T-helper 1 cell treated with Interleukin-12 subunit alpha and Interleukin-12 subunit beta and Interleukin-4 antibody, amounts not matched to agents 30 μg/mL and 1 μg/mL, for 36 hours (primary cell): ENCODE data around the gene LRRC1.

Source experiments
- H3K27ac Mint-ChIP-seq: one replicate; pipeline ENCODE4 v1.8.0; 2021; ENCODE audit warnings: mild to moderate bottlenecking, mixed read lengths
- H3K27me3 Mint-ChIP-seq: one replicate; pipeline ENCODE4 v1.8.0; 2021; ENCODE audit warnings: low read depth, mixed read lengths
- H3K36me3 Mint-ChIP-seq: one replicate; pipeline ENCODE4 v1.8.0; 2021; ENCODE audit warnings: low read depth, mixed read lengths
- H3K4me1 Mint-ChIP-seq: one replicate; pipeline ENCODE4 v1.8.0; 2021; ENCODE audit warnings: low read depth, mixed read lengths
- H3K4me3 Mint-ChIP-seq: one replicate; pipeline ENCODE4 v1.8.0; 2021; ENCODE audit warnings: mild to moderate bottlenecking, moderate library complexity, mixed read lengths
- H3K9me3 Mint-ChIP-seq: one replicate; pipeline ENCODE4 v1.8.0; 2021; ENCODE audit warnings: mixed read lengths

The LRRC1 gene

DNA sequence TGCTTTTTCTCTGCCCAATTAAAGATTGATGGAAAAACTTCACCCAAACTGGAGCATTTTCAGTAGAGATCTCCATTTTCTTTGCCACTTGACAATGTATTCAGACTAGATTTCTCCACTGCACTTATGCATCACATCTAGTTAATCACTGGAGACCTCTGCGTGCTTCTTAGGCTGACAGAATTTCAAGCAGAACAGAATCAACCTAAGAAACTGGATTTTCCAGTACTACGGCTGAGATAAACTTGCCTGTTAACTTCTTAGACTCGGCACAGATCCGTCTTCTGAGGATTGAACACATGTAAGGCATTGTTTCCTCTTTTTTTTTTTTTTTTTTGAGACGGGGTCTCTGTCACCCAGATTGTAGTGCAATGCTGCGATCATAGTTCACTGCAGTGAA is 139.2 kb downstream of the LRRC1 start:
- no peak overlapping the region for H3K4me3 Mint-ChIP-seq
- no peaks in the 10 kb centered on the region for H3K36me3 Mint-ChIP-seq
- no peaks in the 10 kb centered on the region for H3K27me3 Mint-ChIP-seq
- no peaks in the 10 kb centered on the region for H3K9me3 Mint-ChIP-seq
- no peak overlapping the region for H3K27ac Mint-ChIP-seq
- H3K4me1 Mint-ChIP-seq: peaks cover 4% of the 10 kb centered on the region

DNA sequence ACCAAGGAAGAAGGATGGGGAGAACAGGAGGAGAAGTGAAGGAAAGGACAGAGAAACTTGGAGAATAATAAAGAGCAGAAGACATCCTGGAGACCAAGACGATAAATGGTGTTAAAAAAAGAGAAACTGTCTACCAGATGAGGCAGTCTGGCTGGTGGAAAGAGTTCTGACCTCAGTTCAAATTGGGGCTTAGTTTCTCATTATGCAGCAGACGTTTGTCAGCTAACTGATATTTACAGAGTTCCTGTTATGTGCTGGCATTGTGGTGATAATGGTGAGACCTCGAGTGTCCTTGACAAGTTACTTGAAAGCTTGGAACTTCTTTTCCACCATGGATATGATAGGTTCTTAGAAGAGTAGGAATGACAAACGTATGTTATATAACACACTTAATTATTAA is 142.7 kb downstream of the LRRC1 start:
- H3K27ac Mint-ChIP-seq: no peak overlapping the region
- H3K9me3 Mint-ChIP-seq: no peaks in the 10 kb centered on the region
- H3K36me3 Mint-ChIP-seq: no peaks in the 10 kb centered on the region
- H3K4me3 Mint-ChIP-seq: no peak overlapping the region
- H3K27me3 Mint-ChIP-seq: peaks cover 8% of the 10 kb centered on the region
- H3K4me1 Mint-ChIP-seq: peaks cover 4% of the 10 kb centered on the region

DNA sequence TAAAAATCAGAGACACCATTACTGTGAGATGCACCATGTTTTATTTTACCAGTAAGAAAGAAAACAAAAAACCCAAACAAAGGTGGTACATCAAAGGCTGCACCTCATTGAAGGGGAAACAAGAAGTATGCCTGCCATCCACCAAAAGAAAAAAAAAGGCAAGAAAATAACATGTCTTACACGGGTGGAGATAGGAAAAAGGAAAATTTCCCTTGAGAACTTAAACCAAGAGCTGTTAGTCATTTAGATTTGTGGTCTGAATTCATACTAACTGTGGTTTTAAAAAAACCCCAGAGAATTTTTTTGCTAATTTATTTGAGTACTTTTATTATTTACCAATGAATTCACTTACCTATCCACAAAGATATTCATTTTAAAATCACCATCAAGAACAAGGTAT is 144.0 kb downstream of the LRRC1 start:
- Mint-ChIP-seq H3K27me3 (peaks cover 8% of the 10 kb centered on the region), H3K4me3 (no peak overlapping the region), H3K27ac (no peak overlapping the region)

DNA sequence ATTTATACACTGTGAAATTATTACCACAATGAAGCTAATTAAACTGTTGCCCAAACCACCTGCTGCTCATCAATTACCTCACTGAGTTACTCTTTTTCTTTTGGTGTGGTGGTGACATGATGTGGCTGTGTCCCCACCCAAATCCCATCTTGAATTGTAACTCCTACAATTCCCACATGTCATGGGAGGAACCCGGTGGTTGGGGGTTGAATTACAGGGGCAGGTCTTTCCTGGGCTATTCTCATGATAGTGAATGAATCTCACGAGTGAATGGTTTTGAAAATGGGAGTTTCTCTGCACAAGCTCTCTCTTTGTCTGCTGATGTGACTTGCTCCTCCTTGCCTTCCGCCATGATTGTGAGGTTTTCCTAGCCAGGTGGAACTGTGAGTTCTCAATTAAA is 145.0 kb downstream of the LRRC1 start:
- Mint-ChIP-seq H3K4me1 (peaks cover 4% of the 10 kb centered on the region), H3K27ac (no peak overlapping the region), H3K9me3 (no peaks in the 10 kb centered on the region), H3K27me3 (peaks cover 8% of the 10 kb centered on the region), H3K36me3 (no peaks in the 10 kb centered on the region), H3K4me3 (no peak overlapping the region)

More for the DNA sequence above, 144.0 kb downstream of the LRRC1 start:
- Mint-ChIP-seq H3K4me1 (peaks cover 4% of the 10 kb centered on the region), H3K36me3 (no peaks in the 10 kb centered on the region), H3K9me3 (no peaks in the 10 kb centered on the region)

DNA sequence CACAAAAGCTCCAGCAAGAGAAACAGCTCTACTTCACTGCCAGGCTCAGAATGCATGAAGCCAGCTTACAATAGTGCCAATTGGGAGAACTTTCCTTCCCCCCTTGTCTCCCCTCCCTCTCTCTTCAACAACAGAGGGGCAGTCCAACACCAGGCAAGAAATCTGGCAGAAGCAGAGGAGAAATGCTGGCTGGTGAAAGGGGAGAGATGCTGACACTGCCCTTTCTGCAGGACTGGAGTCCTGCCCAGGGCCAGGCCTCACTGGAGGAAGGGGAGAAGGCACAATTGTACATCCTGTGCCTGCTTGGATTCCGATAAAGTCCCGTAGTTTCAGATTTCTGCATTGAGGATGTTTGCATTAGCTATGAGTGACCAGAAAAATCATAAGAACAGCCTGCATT is 148.6 kb downstream of the LRRC1 start:
- H3K27ac Mint-ChIP-seq: no peak overlapping the region

DNA sequence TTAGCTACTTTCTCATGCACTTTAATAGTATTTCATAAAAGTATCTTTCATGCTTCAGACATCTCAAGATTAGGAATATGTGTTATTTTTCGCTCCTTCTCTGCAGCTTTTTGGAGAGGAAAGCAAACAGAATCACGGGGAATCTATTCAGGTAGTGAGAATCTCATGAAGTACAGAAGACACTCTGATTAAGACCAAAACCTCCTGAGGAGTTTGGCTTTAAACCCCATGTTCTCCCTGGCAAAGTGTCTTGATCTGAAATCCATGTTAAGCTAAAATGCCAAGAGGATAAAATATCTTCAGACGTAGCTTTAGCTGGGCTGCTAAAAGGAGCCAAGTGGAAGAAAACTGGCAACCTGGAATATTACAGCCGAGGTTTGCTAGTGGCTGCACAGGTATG is 149.3 kb downstream of the LRRC1 start:
- H3K4me3 Mint-ChIP-seq: no peak overlapping the region
- H3K4me1 Mint-ChIP-seq: no peaks in the 10 kb centered on the region
- H3K36me3 Mint-ChIP-seq: no peaks in the 10 kb centered on the region
- H3K9me3 Mint-ChIP-seq: no peaks in the 10 kb centered on the region
- H3K27ac Mint-ChIP-seq: no peak overlapping the region
- H3K27me3 Mint-ChIP-seq: peaks cover 13% of the 10 kb centered on the region

More for the DNA sequence above, 148.6 kb downstream of the LRRC1 start:
- Mint-ChIP-seq H3K4me3 (no peak overlapping the region), H3K27me3 (peaks cover 13% of the 10 kb centered on the region), H3K4me1 (peaks cover 2% of the 10 kb centered on the region), H3K9me3 (no peaks in the 10 kb centered on the region), H3K36me3 (no peaks in the 10 kb centered on the region)

DNA sequence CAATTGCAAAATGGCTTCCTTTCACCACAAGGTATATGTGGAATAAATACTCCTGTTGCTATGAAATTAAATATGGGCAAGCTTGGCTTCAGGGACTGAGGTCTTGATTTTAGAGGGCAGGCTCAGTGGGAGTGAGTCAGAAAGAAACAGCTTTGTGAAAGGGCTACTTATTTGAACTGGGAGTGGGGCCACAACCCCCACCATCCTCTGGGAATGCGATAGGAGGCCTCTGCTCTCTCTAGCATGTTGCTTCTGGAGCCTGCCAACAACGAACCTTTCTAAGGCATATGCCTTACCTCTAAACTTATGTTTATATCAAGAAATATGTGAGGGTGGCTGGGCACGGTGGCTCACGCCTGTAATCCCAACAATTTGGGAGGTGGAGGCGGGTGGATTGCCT is 149.7 kb downstream of the LRRC1 start:
- no peaks in the 10 kb centered on the region for H3K4me1 Mint-ChIP-seq
- H3K27ac Mint-ChIP-seq: no peak overlapping the region
- peaks cover 13% of the 10 kb centered on the region for H3K27me3 Mint-ChIP-seq
- H3K36me3 Mint-ChIP-seq: no peaks in the 10 kb centered on the region
- H3K9me3 Mint-ChIP-seq: no peaks in the 10 kb centered on the region
- no peak overlapping the region for H3K4me3 Mint-ChIP-seq

DNA sequence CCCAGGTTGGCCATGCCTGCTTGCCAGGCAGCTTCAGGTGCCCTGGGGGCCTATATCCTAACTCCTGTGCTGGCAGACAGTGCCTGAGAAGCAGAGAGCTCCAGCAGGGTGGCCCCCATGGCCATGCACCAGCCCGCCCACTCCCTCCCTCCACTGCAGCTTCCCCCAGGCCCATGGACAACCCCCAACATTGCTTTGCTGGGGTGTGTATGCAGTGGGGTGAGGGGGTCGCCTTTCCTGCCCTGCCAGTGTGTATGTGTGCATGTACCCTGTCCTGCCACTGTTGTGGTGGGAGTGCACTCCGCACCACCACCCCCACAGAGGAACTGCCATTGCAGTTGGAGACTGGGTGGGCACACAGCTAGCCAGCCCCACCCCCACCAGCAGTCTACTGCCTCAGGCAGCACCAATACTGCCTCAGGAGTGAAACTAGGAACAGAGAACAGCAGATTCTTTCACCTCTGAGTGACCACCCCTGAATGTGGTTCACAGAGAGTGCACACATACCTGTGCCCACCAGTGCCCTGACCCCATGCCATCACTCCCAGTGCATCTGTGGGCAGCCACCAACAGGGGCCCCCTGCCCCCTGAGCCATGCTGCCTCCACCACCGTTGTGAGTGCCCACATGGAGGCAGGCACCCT is 151.1 kb downstream of the LRRC1 start:
- Mint-ChIP-seq H3K4me1 (no peaks in the 10 kb centered on the region), H3K4me3 (no peak overlapping the region), H3K9me3 (no peaks in the 10 kb centered on the region), H3K36me3 (no peaks in the 10 kb centered on the region), H3K27me3 (peaks cover 8% of the 10 kb centered on the region), H3K27ac (no peak overlapping the region)

DNA sequence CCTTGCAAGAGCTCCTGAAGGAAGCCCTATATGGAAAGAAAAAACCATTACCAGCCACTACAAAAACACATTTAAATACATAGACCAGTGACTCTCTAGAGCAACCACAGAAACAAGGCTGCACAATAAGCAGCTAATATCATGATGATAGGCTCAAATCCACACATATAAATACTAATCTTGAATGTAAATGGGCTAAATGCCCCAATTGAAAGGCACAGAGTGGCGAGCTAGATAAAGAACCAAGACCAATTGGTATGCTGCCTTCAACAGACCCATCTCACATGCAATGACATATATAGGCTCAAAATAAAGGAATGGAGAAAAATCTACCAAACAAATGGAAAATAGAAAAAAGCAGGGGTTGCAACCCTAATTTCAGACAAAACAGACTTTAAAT is 153.0 kb downstream of the LRRC1 start:
- H3K27me3 Mint-ChIP-seq: peaks cover 8% of the 10 kb centered on the region
- H3K36me3 Mint-ChIP-seq: no peaks in the 10 kb centered on the region
- no peak overlapping the region for H3K27ac Mint-ChIP-seq
- no peak overlapping the region for H3K4me3 Mint-ChIP-seq
- H3K4me1 Mint-ChIP-seq: no peaks in the 10 kb centered on the region
- H3K9me3 Mint-ChIP-seq: no peaks in the 10 kb centered on the region

DNA sequence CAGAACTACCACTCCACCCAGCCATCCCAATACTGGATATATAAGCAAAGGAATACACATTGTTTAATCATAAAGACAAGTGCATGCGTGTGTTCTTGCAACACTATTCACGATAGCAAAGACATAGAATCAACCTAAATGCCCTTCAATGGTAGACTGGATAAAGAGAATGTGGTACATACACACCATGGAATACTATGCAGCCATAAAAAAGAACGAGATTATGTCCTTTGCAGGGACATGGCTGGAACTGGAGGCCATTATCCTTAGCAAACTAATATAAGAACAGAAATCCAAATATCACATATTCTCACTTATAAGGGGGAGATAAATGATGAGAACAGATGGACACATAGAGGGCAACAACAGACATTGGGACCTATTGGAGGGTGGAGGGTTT is 156.6 kb downstream of the LRRC1 start:
- Mint-ChIP-seq H3K9me3 (no peaks in the 10 kb centered on the region), H3K27me3 (peaks cover 12% of the 10 kb centered on the region), H3K4me3 (no peak overlapping the region)

DNA sequence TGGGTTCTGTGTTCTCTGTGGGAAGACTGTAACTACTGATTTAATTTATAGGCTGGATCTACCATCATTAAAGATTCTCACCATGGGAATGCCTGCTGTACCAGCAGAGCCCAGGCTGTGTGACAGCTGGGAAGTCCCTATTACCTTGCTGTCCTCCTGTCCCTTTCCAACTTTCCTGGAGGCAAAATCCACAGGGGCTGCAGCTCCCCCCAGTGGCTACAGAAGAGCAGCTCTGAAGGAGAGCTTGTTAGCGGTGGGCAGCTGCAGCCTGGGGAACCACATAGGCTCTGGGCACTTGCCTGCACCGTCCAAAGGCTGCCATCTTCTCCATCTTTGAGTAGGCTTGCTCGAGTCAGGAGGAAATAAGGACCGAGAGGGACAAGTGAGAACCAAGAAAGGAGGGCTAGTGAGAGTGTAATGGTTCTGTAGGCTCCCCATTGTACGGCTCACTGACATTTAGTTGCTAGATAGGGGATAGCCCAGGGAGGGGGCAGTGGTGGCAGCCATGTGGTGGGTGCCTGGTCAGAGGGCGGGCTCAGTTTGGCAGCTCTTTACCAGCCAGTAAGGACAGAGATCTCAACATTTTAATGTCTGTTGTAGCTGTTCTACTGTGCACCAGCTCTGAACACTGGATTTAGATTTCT is 161.4 kb downstream of the LRRC1 start:
- Mint-ChIP-seq H3K27ac (no peak overlapping the region), H3K4me3 (no peak overlapping the region), H3K27me3 (peaks cover 9% of the 10 kb centered on the region), H3K36me3 (no peaks in the 10 kb centered on the region), H3K4me1 (no peaks in the 10 kb centered on the region), H3K9me3 (no peaks in the 10 kb centered on the region)

More for the DNA sequence above, 156.6 kb downstream of the LRRC1 start:
- H3K36me3 Mint-ChIP-seq: no peaks in the 10 kb centered on the region
- no peaks in the 10 kb centered on the region for H3K4me1 Mint-ChIP-seq
- no peak overlapping the region for H3K27ac Mint-ChIP-seq

DNA sequence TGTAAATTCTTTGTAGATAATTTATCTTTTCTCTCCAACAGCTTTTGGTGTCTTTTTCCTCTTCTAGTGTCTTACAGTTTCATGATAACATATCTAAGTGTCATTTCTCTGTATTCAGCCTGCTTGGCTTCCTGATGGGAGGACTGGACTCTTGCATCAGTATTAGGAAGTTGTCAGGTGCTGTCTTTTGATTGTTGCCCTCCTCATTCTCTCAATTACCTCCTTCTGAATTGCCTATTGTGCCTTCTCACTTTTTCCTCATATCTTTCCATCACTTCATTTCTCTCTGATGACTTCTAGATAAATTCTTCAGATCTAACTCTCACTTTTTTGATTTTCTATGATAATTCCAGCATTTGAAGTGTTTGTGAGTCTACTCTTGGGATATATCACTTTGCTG is 162.0 kb downstream of the LRRC1 start:
- Mint-ChIP-seq H3K4me3 (no peak overlapping the region), H3K4me1 (no peaks in the 10 kb centered on the region), H3K36me3 (no peaks in the 10 kb centered on the region), H3K27me3 (peaks cover 9% of the 10 kb centered on the region), H3K27ac (no peak overlapping the region), H3K9me3 (no peaks in the 10 kb centered on the region)

DNA sequence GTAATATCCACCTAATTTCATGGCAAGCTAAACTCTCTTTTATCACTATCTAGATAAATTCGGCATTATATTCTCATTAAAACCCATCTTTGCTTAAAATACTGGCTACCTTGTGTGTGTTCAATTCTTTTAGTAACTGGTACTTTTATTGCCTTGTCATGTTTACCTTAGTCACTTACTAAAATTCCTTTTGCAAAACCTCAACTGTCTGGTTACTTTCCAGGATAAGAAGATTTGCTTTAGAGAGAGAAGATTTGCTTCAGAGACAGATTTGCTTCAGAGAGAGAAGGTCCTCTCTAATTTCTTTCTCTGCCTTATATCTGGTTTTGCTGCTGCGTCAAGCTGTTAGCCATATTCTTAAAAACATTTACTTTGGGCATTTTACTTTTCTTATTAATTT is 164.9 kb downstream of the LRRC1 start:
- Mint-ChIP-seq H3K9me3 (no peaks in the 10 kb centered on the region), H3K4me3 (no peak overlapping the region), H3K36me3 (no peaks in the 10 kb centered on the region), H3K27me3 (peaks cover 9% of the 10 kb centered on the region), H3K27ac (no peak overlapping the region), H3K4me1 (no peaks in the 10 kb centered on the region)

DNA sequence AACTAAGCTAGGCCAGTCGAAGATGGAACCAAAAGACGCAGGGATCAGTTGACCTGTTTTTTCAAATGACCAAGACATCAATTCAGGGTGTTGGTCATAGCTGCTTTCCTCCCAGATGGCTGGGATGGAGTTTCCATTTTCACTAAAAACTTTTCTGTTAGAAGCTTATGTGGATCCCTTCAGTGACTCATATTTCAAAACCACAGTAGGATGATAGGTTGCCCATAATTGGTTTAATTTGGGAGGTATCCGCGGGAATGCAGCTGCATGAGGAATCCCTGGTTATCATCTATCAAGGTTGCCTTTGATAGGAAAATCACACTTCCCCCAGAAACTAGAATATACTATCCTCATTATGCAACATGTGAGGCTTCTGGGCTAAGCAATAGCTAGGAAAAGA is 165.5 kb downstream of the LRRC1 start:
- H3K4me3 Mint-ChIP-seq: no peak overlapping the region
- no peaks in the 10 kb centered on the region for H3K4me1 Mint-ChIP-seq
- H3K9me3 Mint-ChIP-seq: no peaks in the 10 kb centered on the region
- H3K27me3 Mint-ChIP-seq: peaks cover 5% of the 10 kb centered on the region
- no peak overlapping the region for H3K27ac Mint-ChIP-seq
- no peaks in the 10 kb centered on the region for H3K36me3 Mint-ChIP-seq

DNA sequence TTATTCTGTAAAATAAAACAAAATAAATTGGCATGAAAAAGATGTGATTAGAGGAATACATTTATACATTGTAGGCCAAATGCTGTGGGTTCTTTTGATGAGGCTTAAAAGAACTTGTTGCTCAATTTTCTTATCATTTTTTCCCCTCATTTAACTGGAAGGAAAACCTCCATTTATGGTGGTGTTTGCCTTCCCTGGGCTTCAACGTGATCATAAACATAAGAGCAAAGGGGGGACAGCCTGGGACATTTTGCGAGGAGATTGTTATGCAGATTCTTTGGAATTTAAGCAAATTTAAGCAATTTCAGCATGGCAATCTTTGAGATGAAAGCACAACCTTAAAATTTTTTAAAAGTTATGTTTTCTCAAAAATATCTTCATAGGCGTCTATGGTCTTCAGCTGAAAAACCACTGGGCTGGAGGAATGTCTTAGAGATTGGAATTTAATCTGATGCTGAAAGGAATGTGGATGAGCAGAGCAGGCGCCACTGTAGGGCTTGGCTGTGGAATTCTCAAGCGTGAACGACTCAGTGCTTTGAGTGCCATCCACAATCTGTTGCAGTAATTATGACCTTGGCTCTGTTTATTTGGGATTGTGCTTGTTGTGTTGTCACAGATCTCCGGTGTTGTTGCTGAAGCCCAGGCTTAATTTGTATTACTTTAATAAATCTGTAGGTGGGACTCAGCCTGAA is 167.0 kb downstream of the LRRC1 start:
- H3K27ac Mint-ChIP-seq: no peak overlapping the region
- no peak overlapping the region for H3K4me3 Mint-ChIP-seq
- no peaks in the 10 kb centered on the region for H3K36me3 Mint-ChIP-seq
- H3K4me1 Mint-ChIP-seq: no peaks in the 10 kb centered on the region
- no peaks in the 10 kb centered on the region for H3K9me3 Mint-ChIP-seq
- peaks cover 2% of the 10 kb centered on the region for H3K27me3 Mint-ChIP-seq
